22Rv1 (cell line): ENCODE measurements around the gene STRBP.

Source experiments
- H3K27ac ChIP-seq: fragments of 450-650 bp; 2 replicates; pipeline ENCODE4 v1.5.1; 2017
- CTCF ChIP-seq: fragments of 450-650 bp; IDR thresholded peaks from 2 replicates; pipeline ENCODE4 v1.5.1; 2017; ENCODE audit warnings: mild to moderate bottlenecking
- ZFX ChIP-seq: fragments of 450-650 bp; IDR thresholded peaks from 2 replicates; pipeline ENCODE4 v1.6.1; 2017; ENCODE audit warnings: antibody characterized with exemption, borderline replicate concordance

STRBP gene

GRCh38 chr9:123072407-123072995 is 195.9 kb downstream of the STRBP start:
- no peak for TF ChIP-seq CTCF
- no peak for TF ChIP-seq ZFX
- no peak overlapping the region for H3K27ac ChIP-seq
